ENCODE data around the gene LTBR. TPM values are rescaled to one million over a fixed set of nuclear protein-coding genes. Genes with fewer than 3 reads are reported as not detected.

Gene LTBR
- total and polyA plus RNA-seq, 10 of the 15 experiments (the other 5 are each of a cell fraction or from before 2014, with no cell fraction given) = 0.24 to 0.44 TPM; not detected in 8

GRCh38 chr12:6392504-6392903, 8.5 kb downstream of the LTBR start:
- intact Hi-C loops (cut with micrococcal nuclease; ENCODE audit: unreplicated experiment) = no loop called here

More at GRCh38 chr12:6392504-6392903, 8.5 kb downstream of the LTBR start:
- ChIA-PET SMC1A (ENCODE audit: uncharacterized antibody, unreplicated experiment) (interaction anchor here (2.1 kb wide), 1 partner anchor 25 kb away, joined by 6 read pairs; no protein-coding TSS in a partner anchor), RAD21 (ENCODE audit: unreplicated experiment) (no interaction called here), CTCF (interaction anchor here (1.0 to 1.1 kb wide), 2 partner anchors 70 to 145 kb away, joined by 3 to 4 read pairs; no protein-coding TSS in a partner anchor), POLR2A (no interaction called here)
- FAIRE-seq = no peak
- no peak overlapping the region for H2AFZ ChIP-seq (ENCODE audit: control insufficient read depth, low read depth, low read length)
- in situ Hi-C loops (cut with MboI) = no loop called here
- H3K4me1 ChIP-seq (ENCODE audit: control insufficient read depth, insufficient read depth, low read length) = no peaks in the 10 kb centered on the region
- H3K27me3 ChIP-seq (replicated peaks in 1 of 2; ENCODE audit: control insufficient read depth in 2 of 2, insufficient read depth in 2 of 2, low read length in 1 of 2) = no peaks in the 10 kb centered on the region; a peak in 2 of 4 replicates
- no peak for DNase-seq (ENCODE audit: low read depth, low spot score)
- 26% methylated on average over 6 of the region's 6 CpGs for WGBS (ENCODE audit: insufficient coverage, insufficient replicate concordance, low lambda C conversion rate, missing lambda C conversion rate)
- H3K4me2 ChIP-seq (ENCODE audit: control insufficient read depth, insufficient read depth) = no peak overlapping the region
- H3K4me3 ChIP-seq = no peak overlapping the region
- no peak overlapping the region for H3K27ac ChIP-seq (ENCODE audit: control insufficient read depth, insufficient read depth)
- no peaks in the 10 kb centered on the region; a peak in 1 of 4 replicates for H3K36me3 ChIP-seq (ENCODE audit: control insufficient read depth in 2 of 2, insufficient read depth in 2 of 2, low read length in 1 of 2)
- no peaks in the 10 kb centered on the region for H4K20me1 ChIP-seq (ENCODE audit: control insufficient read depth, insufficient read depth)
- H3K9me3 ChIP-seq (replicated peaks; ENCODE audit: control insufficient read depth, insufficient read depth, low read length) = no peaks in the 10 kb centered on the region
- TF ChIP-seq CTCF (IDR thresholded peaks at IDR 0.05 in 2 of 3, conservative IDR thresholded peaks at IDR 0.05 in 1 of 3; ENCODE audit: control insufficient read depth in 2 of 3, extremely low read depth in 1 of 3, insufficient read depth in 1 of 3, low read depth in 3 of 3, low read length in 3 of 3) = no peak
- no peak for TF ChIP-seq IKZF2 (IDR thresholded peaks at IDR 0.05)
- TF ChIP-seq SREBF1 (IDR thresholded peaks at IDR 0.05; ENCODE audit: low read length) = no peak
- no peak for TF ChIP-seq BACH1 (IDR thresholded peaks at IDR 0.05; ENCODE audit: borderline replicate concordance)
- TF ChIP-seq SRF (IDR thresholded peaks at IDR 0.05; ENCODE audit: low read depth in 2 of 2, low read length in 2 of 2) = no peak
- TF ChIP-seq ATF2 (IDR thresholded peaks at IDR 0.05; ENCODE audit: low read length) = no peak
- TF ChIP-seq RFX5 (IDR thresholded peaks at IDR 0.05; ENCODE audit: low read depth, low read length) = no peak
- no peaks in the 10 kb centered on the region for H3K79me2 ChIP-seq (ENCODE audit: control insufficient read depth, insufficient read depth, low read length)
- no peak overlapping the region for H3K9ac ChIP-seq (ENCODE audit: control insufficient read depth, insufficient read depth, low read length)
- no TSS peak for BruUV-seq (replicated peaks)
- no peak for ATAC-seq

Measured in GM12878 (cell line).